Liver (tissue), 3 donors: ENCODE data around the gene SPATA13.
"Not testable (repeated sequence)": the region's sequence is repeated elsewhere in the genome, so short reads cannot be mapped to it uniquely, and the experiment has no call there.

Experiments used
- ATF3 ChIP-seq: IDR thresholded peaks from 2 replicates; pipeline ENCODE4 v1.6.1; 2016; ENCODE audit warnings: antibody characterized with exemption
- CTCF ChIP-seq: fragments of 150-350 bp; IDR thresholded peaks from 2 replicates; pipeline ENCODE4 v1.5.1; 2017; ENCODE audit warnings: improper control_type of control experiment, low read depth, low read length; ENCODE audit not compliant: missing input control
- EGR1 ChIP-seq, 2 donors: IDR thresholded peaks; 2 replicates each; pipeline ENCODE4 v1.6.1; 2016 to 2018; ENCODE audit warnings: antibody characterized with exemption in 2 of 2, low read depth in 2 of 2
- HNF4G ChIP-seq: IDR thresholded peaks from 2 replicates; pipeline ENCODE4 v1.6.1; 2016; ENCODE audit warnings: antibody characterized with exemption
- JUND ChIP-seq, 2 donors: IDR thresholded peaks; 2 replicates each; pipeline ENCODE4 v1.6.1; 2016; ENCODE audit warnings: antibody characterized with exemption in 2 of 2
- MAX ChIP-seq: IDR thresholded peaks from 2 replicates; pipeline ENCODE4 v1.6.1; 2016; ENCODE audit warnings: antibody characterized with exemption
- RAD21 ChIP-seq, 2 donors: IDR thresholded peaks; 2 replicates each; pipeline ENCODE4 v1.6.1; 2016; ENCODE audit warnings: antibody characterized with exemption in 2 of 2, mild to moderate bottlenecking in 2 of 2
- REST ChIP-seq: IDR thresholded peaks from 2 replicates; pipeline ENCODE4 v1.6.1; 2016; ENCODE audit warnings: antibody characterized with exemption, mild to moderate bottlenecking
- RXRA ChIP-seq, 2 donors: IDR thresholded peaks; 2 replicates each; pipeline ENCODE4 v1.6.1; 2017 to 2018; ENCODE audit warnings: antibody characterized with exemption in 2 of 2, mild to moderate bottlenecking in 1 of 2
- TAF1 ChIP-seq: conservative IDR thresholded peaks from 2 replicates; pipeline ENCODE4 v1.6.1; 2016; ENCODE audit warnings: antibody characterized with exemption, mild to moderate bottlenecking
- ZBTB33 ChIP-seq: IDR thresholded peaks from 2 replicates; pipeline ENCODE4 v1.6.1; 2016; ENCODE audit warnings: antibody characterized with exemption
- donor health status: healthy.
- donor health status: healthy.

GRCh38 chr13:24319641-24320040, 159.1 kb downstream of the SPATA13 start:
- TF ChIP-seq CTCF; MAX; REST; RXRA (IDR thresholded peaks at IDR 0.05); ATF3; ZBTB33; JUND (IDR thresholded peaks at IDR 0.05); HNF4G; EGR1 (IDR thresholded peaks at IDR 0.05; ENCODE audit: low read depth in 2 of 2); TAF1; RAD21 (IDR thresholded peaks at IDR 0.05): not testable (repeated sequence)
